Measurements from ENCODE around the gene PANK2. TPM values are rescaled to one million over a fixed set of nuclear protein-coding genes. Genes with fewer than 3 reads are reported as not detected.

Gene PANK2
- total RNA-seq, 1 donor: 57.2 TPM

DNA sequence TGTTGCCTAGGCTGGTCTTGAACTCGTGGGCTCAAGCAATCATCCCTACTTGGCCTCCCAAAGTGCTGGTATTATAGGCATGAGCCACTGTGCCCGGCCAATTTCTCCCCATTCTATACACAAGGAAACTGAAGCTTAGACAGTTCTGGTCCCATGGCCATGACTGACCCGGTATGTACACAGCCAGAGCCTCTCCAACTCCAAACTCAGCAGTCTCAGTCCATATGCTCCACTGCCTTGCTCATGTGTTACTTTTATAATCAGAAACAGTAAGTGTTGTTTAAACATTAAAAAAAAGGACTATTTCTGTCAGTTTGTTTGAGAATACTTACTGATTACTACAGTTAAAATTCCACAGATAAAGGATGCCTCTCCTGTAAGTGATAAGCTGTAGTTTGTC is 75.5 kb downstream of the PANK2 start:
- Histone ChIP-seq H3K79me2 (ENCODE audit: insufficient read depth, low read length) (peaks cover 45% of the 10 kb centered on the region), H3K9me3 (ENCODE audit: low read depth, low read length) (no peaks in the 10 kb centered on the region), H3K4me3 (ENCODE audit: insufficient read depth, low read length) (no peak overlapping the region), H2AFZ (ENCODE audit: low read length) (no peak overlapping the region), H3K4me2 (ENCODE audit: insufficient read depth, low read length) (no peak overlapping the region), H3K27me3 (ENCODE audit: insufficient read depth, low read length) (no peaks in the 10 kb centered on the region), H4K20me1 (ENCODE audit: insufficient read depth, low read length) (no peaks in the 10 kb centered on the region), H3K36me3 (ENCODE audit: insufficient read depth, low read length) (peaks cover 6% of the 10 kb centered on the region), H3K4me1 (ENCODE audit: insufficient read depth, low read length) (no peaks in the 10 kb centered on the region), H3K27ac (ENCODE audit: low read depth, low read length) (no peak overlapping the region)
- DNase-seq (ENCODE audit: insufficient read length, low spot score, missing footprints): no peak
- no peak for TF ChIP-seq CTCF (IDR thresholded peaks at IDR 0.05; ENCODE audit: extremely low read depth, low read depth, low read length)

DNA sequence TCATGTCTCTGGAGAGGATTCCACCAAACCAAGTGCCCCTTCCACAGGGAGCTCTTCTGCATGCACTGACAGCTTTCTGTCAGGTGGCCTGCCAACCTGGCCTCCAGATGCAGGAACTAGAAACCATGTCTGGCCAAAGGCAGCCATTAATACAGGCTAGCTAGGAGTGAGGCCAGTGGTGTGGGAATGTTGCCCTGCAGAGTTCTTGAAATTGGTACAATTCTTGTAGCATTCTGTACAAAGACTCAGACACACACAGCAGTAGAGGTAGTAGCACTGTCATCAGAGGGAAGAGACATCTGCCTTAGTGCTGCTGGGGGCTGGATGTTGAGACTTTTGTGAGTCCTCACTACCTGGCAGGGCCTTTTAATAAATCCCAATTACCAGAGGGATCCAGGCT is 77.4 kb downstream of the PANK2 start:
- no peak overlapping the region for H3K4me3 ChIP-seq (ENCODE audit: insufficient read depth, low read length)
- H3K36me3 ChIP-seq (ENCODE audit: insufficient read depth, low read length): peaks cover 4% of the 10 kb centered on the region
- H3K4me1 ChIP-seq (ENCODE audit: insufficient read depth, low read length): no peaks in the 10 kb centered on the region
- no peak for TF ChIP-seq CTCF (IDR thresholded peaks at IDR 0.05; ENCODE audit: extremely low read depth, low read depth, low read length)
- peaks cover 62% of the 10 kb centered on the region for H3K79me2 ChIP-seq (ENCODE audit: insufficient read depth, low read length)
- no peaks in the 10 kb centered on the region for H3K27me3 ChIP-seq (ENCODE audit: insufficient read depth, low read length)
- no peaks in the 10 kb centered on the region for H3K9me3 ChIP-seq (ENCODE audit: low read depth, low read length)
- no peaks in the 10 kb centered on the region for H4K20me1 ChIP-seq (ENCODE audit: insufficient read depth, low read length)
- no peak overlapping the region for H2AFZ ChIP-seq (ENCODE audit: low read length)
- DNase-seq (ENCODE audit: insufficient read length, low spot score, missing footprints): peak; percentile 44
- no peak overlapping the region for H3K27ac ChIP-seq (ENCODE audit: low read depth, low read length)
- H3K4me2 ChIP-seq (ENCODE audit: insufficient read depth, low read length): no peak overlapping the region

DNA sequence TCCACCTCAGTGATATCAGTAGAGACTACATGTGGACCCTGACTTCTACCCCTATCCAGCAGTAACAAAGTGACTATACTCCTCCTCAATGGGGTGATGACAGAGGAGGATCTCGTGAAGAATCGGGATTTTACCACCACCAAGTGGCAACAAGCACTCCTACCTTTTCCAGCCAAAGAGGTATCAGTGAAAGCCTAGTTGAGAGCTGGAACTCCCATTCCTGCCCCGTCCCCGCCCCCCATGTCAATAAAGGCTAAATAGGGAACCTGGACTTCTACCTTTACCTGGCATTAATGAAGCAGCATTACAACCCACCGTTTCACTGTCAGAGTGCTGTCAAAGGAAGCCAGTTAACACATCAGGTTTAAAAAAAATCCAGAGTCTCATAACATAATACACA is 80.8 kb downstream of the PANK2 start:
- Histone ChIP-seq H3K79me2 (ENCODE audit: insufficient read depth, low read length) (peaks cover 81% of the 10 kb centered on the region), H3K4me2 (ENCODE audit: insufficient read depth, low read length) (no peak overlapping the region), H2AFZ (ENCODE audit: low read length) (no peak overlapping the region), H3K36me3 (ENCODE audit: insufficient read depth, low read length) (no peaks in the 10 kb centered on the region), H3K4me1 (ENCODE audit: insufficient read depth, low read length) (no peaks in the 10 kb centered on the region), H3K4me3 (ENCODE audit: insufficient read depth, low read length) (no peak overlapping the region), H3K27me3 (ENCODE audit: insufficient read depth, low read length) (no peaks in the 10 kb centered on the region), H3K9me3 (ENCODE audit: low read depth, low read length) (no peaks in the 10 kb centered on the region), H3K27ac (ENCODE audit: low read depth, low read length) (no peak overlapping the region), H4K20me1 (ENCODE audit: insufficient read depth, low read length) (no peaks in the 10 kb centered on the region)
- no peak for DNase-seq (ENCODE audit: insufficient read length, low spot score, missing footprints)
- TF ChIP-seq CTCF (IDR thresholded peaks at IDR 0.05; ENCODE audit: extremely low read depth, low read depth, low read length): no peak

DNA sequence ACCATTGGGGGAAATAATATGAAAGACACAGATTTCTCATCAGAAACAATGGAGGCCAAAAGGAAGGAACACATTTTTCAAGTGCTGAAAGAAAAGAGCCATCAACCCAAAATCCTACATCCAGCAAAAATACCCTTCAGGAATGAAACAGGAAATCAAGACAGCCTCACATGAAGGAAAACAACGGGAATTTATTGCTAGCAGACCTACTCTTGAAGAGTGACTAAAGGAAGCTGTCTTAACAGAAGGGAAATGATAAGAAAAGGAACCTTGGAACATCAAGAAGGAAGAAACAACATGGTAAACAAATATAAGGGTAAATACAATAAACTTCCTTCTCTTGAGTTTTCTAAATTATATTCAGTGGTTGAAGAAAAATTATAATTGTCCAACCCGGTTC is 82.0 kb downstream of the PANK2 start:
- no peak overlapping the region for H3K4me3 ChIP-seq (ENCODE audit: insufficient read depth, low read length)
- no peak for DNase-seq (ENCODE audit: insufficient read length, low spot score, missing footprints)
- H2AFZ ChIP-seq (ENCODE audit: low read length): no peak overlapping the region
- no peaks in the 10 kb centered on the region for H3K4me1 ChIP-seq (ENCODE audit: insufficient read depth, low read length)
- H3K27me3 ChIP-seq (ENCODE audit: insufficient read depth, low read length): no peaks in the 10 kb centered on the region
- no peaks in the 10 kb centered on the region for H3K9me3 ChIP-seq (ENCODE audit: low read depth, low read length)
- no peak for TF ChIP-seq CTCF (IDR thresholded peaks at IDR 0.05; ENCODE audit: extremely low read depth, low read depth, low read length)
- H3K4me2 ChIP-seq (ENCODE audit: insufficient read depth, low read length): no peak overlapping the region
- no peaks in the 10 kb centered on the region for H3K36me3 ChIP-seq (ENCODE audit: insufficient read depth, low read length)
- peaks cover 83% of the 10 kb centered on the region for H3K79me2 ChIP-seq (ENCODE audit: insufficient read depth, low read length)
- H4K20me1 ChIP-seq (ENCODE audit: insufficient read depth, low read length): no peaks in the 10 kb centered on the region
- no peak overlapping the region for H3K27ac ChIP-seq (ENCODE audit: low read depth, low read length)
